Activated T-helper 1 cell treated with Interleukin-2 at 50 U/mL for 16 hours (primary cell): Measurements from ENCODE around the gene MEGF9.
"Not testable (repeated sequence)": the region's sequence is repeated elsewhere in the genome, so short reads cannot be mapped to it uniquely, and the experiment has no call there.

Source experiments
- DNase-seq: peaks from one replicate; pipeline ENCODE4 v3.0.0-alpha.2; 2020; ENCODE audit warnings: low read depth

MEGF9 gene

GRCh38 chr9:120655005-120655622 lies 59.2 kb downstream of the MEGF9 start:
- no peak for DNase-seq

DNA sequence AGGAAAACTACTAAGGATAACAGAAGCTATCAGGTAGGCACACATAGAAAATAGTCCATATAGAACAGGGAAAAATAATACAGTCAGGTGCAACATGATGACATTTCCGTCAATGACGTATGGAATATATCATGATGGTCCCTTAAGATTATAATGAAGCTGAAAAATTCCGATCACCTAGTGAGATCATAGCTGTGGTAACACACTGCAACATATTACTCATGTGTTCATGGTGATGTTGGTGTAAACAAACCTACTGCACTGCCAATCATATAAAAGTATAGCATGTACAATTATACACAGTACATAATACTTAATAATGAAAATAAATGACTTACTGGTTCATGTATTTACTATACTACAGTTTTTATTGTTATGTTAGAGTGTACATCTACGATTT lies 60.0 kb downstream of the MEGF9 start:
- no peak for DNase-seq

- DNase-seq: no peak
Observed at GRCh38 chr9:120653762-120654161, 60.5 kb downstream of the MEGF9 start.

- DNase-seq: no peak
Observed at GRCh38 chr9:120652934-120653333, 61.3 kb downstream of the MEGF9 start.

- no peak for DNase-seq
Observed at GRCh38 chr9:120650352-120650751, 63.9 kb downstream of the MEGF9 start.

GRCh38 chr9:120648581-120649197 lies 65.6 kb downstream of the MEGF9 start:
- DNase-seq: no peak

GRCh38 chr9:120646948-120647347 lies 67.3 kb downstream of the MEGF9 start:
- no peak for DNase-seq

DNA sequence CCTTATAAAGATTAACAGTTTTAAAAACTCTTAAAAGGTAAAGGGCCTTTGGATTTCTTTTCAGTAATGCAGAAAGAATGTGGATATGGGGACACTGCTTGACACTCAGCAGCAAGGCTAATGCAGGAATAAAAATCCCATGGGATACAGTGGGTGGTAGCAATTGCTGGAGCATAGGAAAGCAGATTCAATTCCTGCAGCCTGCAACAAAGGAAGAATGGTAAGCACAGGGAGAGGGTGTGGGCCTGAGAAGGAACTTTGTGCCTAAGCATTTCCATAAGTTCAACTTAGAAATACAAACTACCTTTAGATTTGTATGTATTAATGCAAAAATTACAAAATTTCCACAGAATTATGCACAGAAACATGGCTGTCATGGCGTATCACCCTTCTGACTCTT lies 68.5 kb downstream of the MEGF9 start:
- no peak for DNase-seq

GRCh38 chr9:120643061-120643460 lies 71.2 kb downstream of the MEGF9 start:
- DNase-seq: no peak

GRCh38 chr9:120642129-120642770 lies 72.0 kb downstream of the MEGF9 start:
- DNase-seq: no peak

DNA sequence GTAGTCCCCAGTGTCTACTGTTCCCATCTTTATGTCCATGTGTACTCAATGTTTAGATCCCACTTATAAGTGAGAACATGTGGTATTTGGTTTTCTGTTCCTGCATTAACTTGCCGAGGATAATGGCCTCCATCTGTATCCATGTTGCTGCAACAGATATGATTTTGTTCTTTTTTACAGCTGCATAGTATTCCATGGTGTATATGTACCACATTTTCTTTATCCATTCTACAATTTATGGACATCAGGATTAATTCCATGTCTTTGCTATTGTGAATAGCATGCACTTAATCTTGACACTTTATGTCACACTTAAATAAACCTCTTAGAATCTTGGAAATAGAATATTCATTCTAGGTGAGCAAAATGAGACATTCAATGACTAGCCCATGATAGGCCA lies 73.4 kb downstream of the MEGF9 start:
- DNase-seq: not testable (repeated sequence)

DNA sequence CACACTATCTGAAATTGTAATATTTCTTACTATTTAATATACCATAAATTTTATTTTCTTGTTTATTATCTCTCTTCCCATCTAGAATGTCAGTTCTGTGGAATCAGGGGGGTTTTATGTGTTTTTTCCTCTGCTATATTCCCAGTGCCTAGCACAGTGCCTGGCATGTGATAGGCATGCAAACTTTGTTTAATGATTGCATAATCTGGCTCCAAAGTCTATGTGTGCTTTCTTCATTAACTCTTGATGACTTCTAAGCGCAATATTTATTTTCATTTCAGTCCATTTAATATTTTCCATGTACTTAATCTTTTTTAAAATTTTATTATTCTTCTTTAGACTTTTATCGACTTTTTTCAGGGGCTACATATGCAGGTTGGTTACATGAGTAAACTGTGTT lies 73.9 kb downstream of the MEGF9 start:
- DNase-seq: no peak

- DNase-seq: no peak
Observed at GRCh38 chr9:120637919-120638318, 76.4 kb downstream of the MEGF9 start.

DNA sequence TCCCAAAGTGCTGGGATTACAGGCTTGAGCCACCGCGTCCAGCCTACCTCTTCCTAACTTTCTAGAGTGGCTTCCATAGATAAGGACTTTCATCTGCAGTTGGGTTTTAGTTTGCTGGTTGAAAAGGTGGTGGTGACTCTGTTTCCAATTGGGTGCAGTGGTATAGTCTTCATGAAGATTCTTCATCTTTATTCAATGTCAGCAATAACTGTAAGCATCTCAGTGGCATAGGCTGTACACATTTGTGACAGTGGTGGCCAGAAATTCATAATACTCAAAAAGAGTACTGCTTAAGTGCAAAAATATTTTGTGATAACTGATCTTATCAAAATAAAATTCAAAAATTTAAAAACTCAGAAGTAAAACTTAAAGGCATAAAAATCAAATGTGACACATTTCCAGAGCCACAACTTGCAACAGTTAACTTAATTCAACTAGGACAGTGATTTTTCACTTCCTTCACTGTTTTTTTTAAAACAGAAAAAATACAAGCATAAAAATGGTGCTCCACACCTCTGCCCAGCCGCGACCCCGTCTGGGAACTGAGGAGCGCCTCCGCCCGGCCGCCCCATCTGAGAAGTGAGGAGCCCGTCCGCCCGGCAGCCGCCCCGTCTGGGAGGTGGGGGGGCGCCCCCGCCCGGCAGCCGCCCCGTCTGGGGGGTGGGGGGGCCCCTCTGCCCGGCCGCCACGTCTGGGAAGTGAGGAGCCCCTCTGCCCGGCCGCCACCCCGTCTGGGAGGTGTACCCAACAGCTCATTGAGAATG lies 77.9 kb downstream of the MEGF9 start:
- no peak for DNase-seq

DNA sequence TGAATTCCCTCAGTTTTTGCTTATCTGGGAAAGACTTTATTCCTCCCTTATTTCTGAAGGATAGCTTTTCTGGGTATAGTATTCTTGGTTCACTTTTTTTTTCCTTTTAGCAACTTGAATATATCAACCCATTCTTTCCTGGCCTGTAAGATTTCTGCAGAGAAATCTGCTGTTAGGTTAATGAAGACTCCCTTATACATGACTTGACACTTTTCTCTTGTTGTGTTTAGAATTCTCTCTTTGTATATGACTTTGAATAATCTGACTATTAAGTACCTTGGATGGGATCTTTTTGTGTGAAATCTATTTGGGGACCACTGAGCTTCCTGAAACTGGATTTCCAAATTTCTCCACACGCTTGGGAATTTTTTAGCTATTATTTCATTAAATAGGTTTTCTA lies 79.3 kb downstream of the MEGF9 start:
- DNase-seq: no peak

DNA sequence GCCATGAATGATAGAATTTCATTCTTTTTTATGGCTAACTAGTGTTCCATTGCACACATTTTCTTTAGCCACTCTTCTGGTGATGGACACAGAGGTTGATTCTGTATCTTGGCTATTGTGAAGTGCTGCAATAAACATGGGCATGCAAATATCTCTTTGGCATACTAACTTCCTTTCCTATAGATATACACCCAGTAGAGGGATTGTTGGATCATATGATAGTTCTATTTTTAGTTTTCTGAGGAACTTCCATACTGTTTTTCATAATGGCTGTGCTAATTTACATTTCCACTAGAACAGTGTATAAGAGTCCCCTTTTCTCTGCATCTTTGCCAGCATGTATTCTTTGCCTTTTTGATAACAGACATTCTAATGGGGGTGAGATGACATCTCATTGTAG lies 83.9 kb downstream of the MEGF9 start:
- DNase-seq: no peak

DNA sequence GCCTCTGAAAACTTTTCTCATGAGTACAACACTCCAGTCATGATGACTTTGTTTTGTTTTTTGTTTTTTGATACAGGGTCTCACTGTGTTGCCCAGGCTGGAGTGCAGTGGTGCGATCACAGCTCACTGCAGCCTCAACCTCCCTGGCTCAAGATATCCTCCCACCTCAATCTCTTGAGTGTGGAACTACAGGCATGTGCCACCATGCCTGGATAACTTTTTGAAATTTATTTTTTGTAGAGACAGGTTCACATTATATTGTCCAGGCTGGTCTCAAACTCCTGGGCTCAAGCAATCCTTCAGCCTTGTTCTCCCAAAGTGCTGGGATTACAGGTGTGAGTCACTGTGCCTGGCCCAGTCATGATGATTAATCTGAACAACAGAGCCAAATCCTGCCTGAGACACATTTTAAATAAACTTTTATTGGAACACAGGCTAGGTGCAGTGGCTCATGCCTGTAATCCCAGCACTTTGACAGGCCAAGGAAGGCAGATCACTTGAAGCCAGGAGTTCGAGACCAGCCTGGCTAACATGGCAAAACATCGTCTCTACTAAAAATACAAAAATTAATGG lies 85.3 kb downstream of the MEGF9 start:
- not testable (repeated sequence) for DNase-seq

DNA sequence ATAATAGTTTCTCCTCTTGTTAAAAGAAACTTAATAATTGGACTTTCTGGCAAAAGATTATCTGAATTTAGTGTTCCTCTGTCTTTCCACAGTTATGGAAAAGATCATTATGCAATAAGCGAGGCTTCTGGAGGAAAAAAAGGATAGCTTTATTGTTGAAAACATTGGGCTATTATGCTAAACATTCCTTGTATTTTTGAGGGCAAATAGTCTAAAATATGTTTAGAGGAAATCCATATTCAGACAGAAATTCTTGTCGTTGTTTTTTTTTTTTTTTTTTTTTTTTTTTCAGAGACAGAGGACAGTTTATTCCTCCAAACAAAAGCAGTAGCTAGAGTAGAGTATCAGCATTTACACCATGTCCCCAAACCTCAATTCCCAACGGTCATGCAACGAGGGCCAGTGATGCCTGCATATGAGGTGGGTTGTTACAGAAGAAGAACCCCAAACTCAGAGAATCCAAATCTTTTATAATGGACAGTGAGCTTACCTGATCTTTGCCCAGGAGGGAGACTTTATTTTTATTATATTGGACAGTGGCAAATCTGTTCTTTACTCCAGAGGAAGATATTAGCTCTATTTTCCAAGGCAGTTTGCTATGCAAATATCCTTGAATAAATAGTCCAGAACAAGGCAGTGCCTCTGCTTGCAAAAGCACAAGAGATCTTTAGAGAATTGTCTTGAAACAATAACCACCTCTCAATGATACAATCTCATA lies 85.9 kb downstream of the MEGF9 start:
- DNase-seq: no peak

DNA sequence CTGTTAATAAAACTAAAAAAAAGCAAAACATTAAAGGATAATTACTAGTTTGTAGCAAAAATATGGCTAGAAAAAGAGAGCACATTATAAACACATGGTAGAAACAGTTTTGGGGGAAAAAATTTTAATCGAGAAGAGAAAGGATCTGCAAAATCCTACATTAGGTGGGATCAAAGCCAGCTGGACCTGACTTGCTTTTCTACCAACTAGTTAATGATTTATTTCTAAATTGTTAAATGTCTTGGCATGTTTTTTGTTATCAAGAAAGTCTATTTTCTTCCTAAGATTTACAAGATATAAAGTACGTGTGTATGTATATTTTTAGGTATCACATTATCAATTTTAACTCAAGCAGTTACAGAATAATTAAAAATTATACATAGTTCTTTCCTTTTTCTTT lies 87.2 kb downstream of the MEGF9 start:
- DNase-seq: no peak

- DNase-seq: no peak
Observed at GRCh38 chr9:120626512-120626911, 87.8 kb downstream of the MEGF9 start.

DNA sequence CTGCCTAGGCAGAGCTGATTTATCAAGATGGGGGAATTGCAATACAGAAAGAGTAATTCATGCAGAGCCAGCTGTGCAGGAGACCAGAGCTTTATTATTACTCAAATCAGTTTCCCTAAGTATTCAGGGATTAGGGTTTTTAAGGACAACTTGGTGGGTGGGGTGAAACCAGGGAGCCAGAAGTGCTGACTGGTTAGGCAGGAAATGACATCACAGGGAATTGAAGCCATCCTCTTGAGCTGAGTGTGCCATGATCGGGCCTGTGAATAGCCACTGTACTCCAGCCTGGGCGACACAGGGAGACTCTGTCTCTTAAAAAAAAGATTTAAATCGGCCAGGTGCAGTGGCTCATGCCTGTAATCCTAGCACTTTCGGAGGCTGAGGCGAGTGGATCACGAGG lies 89.0 kb downstream of the MEGF9 start:
- DNase-seq: no peak

- no peak for DNase-seq
Observed at GRCh38 chr9:120622790-120623189, 91.5 kb downstream of the MEGF9 start.
